Tibial artery (tissue), 4 donors: ENCODE measurements around the gene INSC.

Experiments used
- DNase-seq, 2 donors: peaks; one replicate each; pipeline ENCODE4 v3.0.0-alpha.2; 2019
- H3K27ac ChIP-seq, 2 donors: fragments of 200-600 bp; sonication (generic) in 1 of 2; 1 replicate in 1 of 2; 2 replicates in 1 of 2; pipeline ENCODE4 v1.5.1; 2018 to 2019; ENCODE audit warnings: mild to moderate bottlenecking in 1 of 2
- H3K27me3 ChIP-seq, 2 donors: fragments of 200-600 bp; sonication (generic) in 1 of 2; one replicate each; pipeline versions ENCODE4 v1.5.1 to v1.6.0; 2016 to 2019
- H3K36me3 ChIP-seq, 3 donors: fragments of 200-600 bp; sonication (generic) in 2 of 3; one replicate each; pipeline ENCODE4 v1.5.1; 2016 to 2019; ENCODE audit warnings: mild to moderate bottlenecking in 2 of 3
- H3K4me1 ChIP-seq, 4 donors: fragments of 200-600 bp; sonication (generic) in 2 of 4; 1 replicate in 3 of 4; 2 replicates in 1 of 4; pipeline ENCODE4 v1.5.1; 2016 to 2019
- H3K4me3 ChIP-seq, 2 donors: fragments of 200-600 bp; sonication (generic) in 1 of 2; 1 replicate in 1 of 2; 2 replicates in 1 of 2; pipeline ENCODE4 v1.5.1; 2018 to 2019; ENCODE audit warnings: mild to moderate bottlenecking in 2 of 2
- H3K9me3 ChIP-seq, 3 donors: fragments of 200-600 bp; sonication (generic) in 1 of 3; one replicate each; pipeline ENCODE4 v1.5.1; 2016 to 2019
- intact Hi-C: fragments of 100-400 bp; cut with DNase I; formaldehyde crosslinking; loops from one replicate; pipeline ENCODE4 v1.15.0; 2023; ENCODE audit warnings: low total_unique reads
- TF ChIP-seq, protein P1 (sequence below), 2 experiments: fragments of 200-600 bp in 1 of 2; fragments of 450-650 bp in 1 of 2; IDR thresholded peaks; one replicate each; pipeline ENCODE4 v1.5.1; 2017 to 2019; ENCODE audit warnings: antibody characterized with exemption in 2 of 2, mild to moderate bottlenecking in 1 of 2, moderate library complexity in 1 of 2

The INSC gene

DNA sequence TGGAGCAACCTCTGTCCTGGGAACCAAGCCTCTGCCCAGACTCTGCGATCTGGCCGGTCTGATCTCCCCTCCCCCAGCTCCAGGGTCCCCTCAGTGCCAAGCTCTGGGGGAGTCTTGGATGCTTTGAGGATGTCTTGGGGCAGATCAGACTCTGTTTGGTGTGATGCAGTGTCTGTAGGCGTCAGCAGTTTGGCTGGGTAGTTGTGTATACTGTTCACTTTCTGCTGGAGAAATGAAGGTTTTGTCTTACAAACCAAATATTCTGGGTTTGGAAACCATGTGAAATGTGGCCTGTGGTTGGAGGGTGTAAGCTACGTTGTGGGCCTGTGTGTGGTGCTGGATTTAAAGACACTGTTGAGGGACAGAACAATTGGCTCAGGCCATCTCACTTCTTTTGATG, 4.6 kb downstream of the INSC start:
- Histone ChIP-seq H3K4me1 (peaks cover 0 to 11% (median 9%) of the 10 kb centered on the region in 4 donors), H3K4me3 (no peak overlapping the region), H3K27me3 (peaks cover 0 to 4% of the 10 kb centered on the region in 2 donors), H3K36me3 (no peaks in the 10 kb centered on the region), H3K27ac (no peak overlapping the region), H3K9me3 (no peaks in the 10 kb centered on the region)
- TF ChIP-seq, protein P1, sequence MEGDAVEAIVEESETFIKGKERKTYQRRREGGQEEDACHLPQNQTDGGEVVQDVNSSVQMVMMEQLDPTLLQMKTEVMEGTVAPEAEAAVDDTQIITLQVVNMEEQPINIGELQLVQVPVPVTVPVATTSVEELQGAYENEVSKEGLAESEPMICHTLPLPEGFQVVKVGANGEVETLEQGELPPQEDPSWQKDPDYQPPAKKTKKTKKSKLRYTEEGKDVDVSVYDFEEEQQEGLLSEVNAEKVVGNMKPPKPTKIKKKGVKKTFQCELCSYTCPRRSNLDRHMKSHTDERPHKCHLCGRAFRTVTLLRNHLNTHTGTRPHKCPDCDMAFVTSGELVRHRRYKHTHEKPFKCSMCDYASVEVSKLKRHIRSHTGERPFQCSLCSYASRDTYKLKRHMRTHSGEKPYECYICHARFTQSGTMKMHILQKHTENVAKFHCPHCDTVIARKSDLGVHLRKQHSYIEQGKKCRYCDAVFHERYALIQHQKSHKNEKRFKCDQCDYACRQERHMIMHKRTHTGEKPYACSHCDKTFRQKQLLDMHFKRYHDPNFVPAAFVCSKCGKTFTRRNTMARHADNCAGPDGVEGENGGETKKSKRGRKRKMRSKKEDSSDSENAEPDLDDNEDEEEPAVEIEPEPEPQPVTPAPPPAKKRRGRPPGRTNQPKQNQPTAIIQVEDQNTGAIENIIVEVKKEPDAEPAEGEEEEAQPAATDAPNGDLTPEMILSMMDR (IDR thresholded peaks at IDR 0.05) = no peak
- DNase-seq = no peak
- intact Hi-C loops = loop anchor here (10.0 kb wide), 1 partner anchor 1495 kb away; no protein-coding TSS in a partner anchor

DNA sequence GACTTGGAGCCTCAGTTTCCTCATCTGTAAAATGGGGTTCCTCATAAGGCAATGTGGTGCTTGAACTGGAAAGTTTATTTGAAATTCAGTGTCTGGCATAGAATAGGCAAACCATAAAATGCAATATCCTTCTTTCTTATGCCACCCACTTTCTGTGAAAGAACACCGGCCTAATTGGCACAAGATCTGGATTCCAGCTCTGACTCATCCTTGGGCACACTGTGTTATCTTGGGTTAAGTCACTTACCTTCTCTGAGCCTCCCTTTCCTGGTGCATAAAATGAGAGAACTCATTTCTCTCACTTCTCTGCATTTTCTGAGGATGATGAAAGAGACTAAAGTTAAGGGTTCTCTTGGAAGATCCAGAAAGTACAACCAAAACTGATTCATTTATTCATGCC, 5.1 kb downstream of the INSC start:
- intact Hi-C loops = loop anchor here (10.0 kb wide), 1 partner anchor 1495 kb away; no protein-coding TSS in a partner anchor
- Histone ChIP-seq H3K36me3 (no peaks in the 10 kb centered on the region), H3K27me3 (peaks cover 0 to 4% of the 10 kb centered on the region in 2 donors), H3K4me1 (peaks cover 0 to 6% (median 4%) of the 10 kb centered on the region in 4 donors), H3K27ac (no peak overlapping the region), H3K9me3 (no peaks in the 10 kb centered on the region), H3K4me3 (no peak overlapping the region)
- no peak for DNase-seq
- TF ChIP-seq, protein P1 (IDR thresholded peaks at IDR 0.05) = no peak

DNA sequence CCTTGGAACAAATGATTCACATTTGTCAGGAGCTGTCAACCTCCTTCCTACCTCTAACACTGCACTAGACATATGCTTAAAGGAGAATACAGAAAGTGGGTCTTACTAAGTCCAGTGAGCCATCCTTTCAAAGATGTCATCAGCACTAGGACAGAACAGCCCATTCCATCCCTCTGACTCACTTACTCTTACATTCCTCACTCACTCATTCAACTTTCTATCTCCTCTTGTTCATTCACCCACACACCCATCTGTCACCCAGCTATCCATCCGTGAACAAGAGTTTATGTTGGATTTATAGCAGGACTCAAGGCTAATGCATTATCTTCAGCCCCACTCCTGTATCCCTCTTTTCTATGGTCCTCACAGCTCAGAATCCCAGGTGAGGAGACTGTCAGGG, 9.1 kb downstream of the INSC start:
- Histone ChIP-seq H3K4me3 (no peak overlapping the region), H3K4me1 (peaks cover 0 to 4% (median 0%) of the 10 kb centered on the region in 4 donors), H3K27me3 (no peaks in the 10 kb centered on the region), H3K9me3 (no peaks in the 10 kb centered on the region), H3K27ac (no peak overlapping the region), H3K36me3 (no peaks in the 10 kb centered on the region)
- DNase-seq = no peak
- TF ChIP-seq, protein P1 (IDR thresholded peaks at IDR 0.05) = no peak
- intact Hi-C loops = no loop called here

DNA sequence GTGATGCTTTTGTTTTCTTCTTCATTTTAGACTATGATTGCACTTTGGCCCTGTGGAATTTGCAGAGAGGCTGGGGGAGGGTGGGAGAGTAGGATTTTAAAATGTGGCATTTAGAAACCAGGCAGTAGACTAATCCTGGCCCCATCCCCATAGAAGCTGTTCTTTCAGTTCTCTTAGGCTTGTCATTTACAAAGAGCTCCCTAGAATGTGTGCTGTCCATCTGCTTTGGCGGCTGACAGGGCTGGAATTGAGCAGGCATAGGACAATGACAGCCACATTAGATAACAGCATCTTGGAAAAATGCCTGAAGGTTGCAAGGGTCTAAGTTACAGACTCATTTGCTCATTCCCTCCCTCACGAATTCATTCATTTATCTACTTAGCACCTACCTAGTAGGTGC, 9.8 kb downstream of the INSC start:
- TF ChIP-seq, protein P1 (IDR thresholded peaks at IDR 0.05) = no peak
- H3K4me1 ChIP-seq = peaks cover 0 to 4% (median 0%) of the 10 kb centered on the region in 4 donors
- intact Hi-C loops = no loop called here
- no peak for DNase-seq
- H3K4me3 ChIP-seq = no peak overlapping the region
- no peaks in the 10 kb centered on the region for H3K9me3 ChIP-seq
- no peaks in the 10 kb centered on the region for H3K27me3 ChIP-seq
- no peaks in the 10 kb centered on the region for H3K36me3 ChIP-seq
- no peak overlapping the region for H3K27ac ChIP-seq

DNA sequence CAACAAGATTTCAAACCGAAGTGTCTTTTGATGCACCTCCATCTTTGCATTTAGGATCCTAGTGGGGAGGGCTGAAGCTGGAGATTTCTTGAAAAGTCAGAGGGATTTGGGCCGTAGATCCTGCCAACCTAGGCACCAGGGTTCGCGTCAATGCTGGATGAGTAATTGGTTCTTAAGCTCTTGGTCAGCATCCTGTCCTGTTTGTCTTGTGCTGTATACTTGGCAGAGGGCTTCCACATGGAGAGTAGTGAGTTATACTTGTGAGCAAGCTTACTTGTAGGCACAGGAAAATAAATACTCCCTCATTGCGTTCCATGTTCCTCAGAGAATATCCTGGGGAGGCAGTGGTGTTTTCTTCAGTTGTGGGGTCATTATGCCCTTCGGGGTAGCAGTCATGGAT, 12.6 kb downstream of the INSC start:
- TF ChIP-seq, protein P1 (IDR thresholded peaks at IDR 0.05) = no peak
- Histone ChIP-seq H3K9me3 (no peaks in the 10 kb centered on the region), H3K36me3 (no peaks in the 10 kb centered on the region)

DNA sequence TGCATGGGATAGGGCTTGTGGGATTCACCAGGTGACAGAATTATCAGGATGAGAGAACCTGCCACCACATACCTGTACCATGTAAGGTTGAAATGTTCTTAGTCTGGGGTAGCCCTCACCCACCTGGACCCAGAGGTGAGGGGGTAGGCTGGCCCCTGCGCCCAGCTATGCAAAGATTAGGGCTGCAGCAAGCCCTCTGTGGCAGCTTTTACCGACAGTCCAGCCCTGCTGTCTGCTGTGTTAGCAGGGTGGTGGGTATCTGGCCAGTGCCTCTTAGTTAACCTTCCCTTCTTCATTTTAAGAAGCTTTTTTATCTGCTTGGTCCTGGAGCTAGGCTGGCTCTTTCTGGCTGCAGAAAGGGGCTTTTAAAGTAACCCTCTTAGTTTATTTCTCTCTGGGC, 13.9 kb downstream of the INSC start:
- Histone ChIP-seq H3K4me1 (peaks cover 0 to 4% (median 0%) of the 10 kb centered on the region in 4 donors), H3K27ac (no peak overlapping the region), H3K9me3 (no peaks in the 10 kb centered on the region), H3K4me3 (no peak overlapping the region), H3K27me3 (no peaks in the 10 kb centered on the region), H3K36me3 (no peaks in the 10 kb centered on the region)
- TF ChIP-seq, protein P1 (IDR thresholded peaks at IDR 0.05) = no peak
- intact Hi-C loops = no loop called here
- no peak for DNase-seq

More for the DNA sequence above, 12.6 kb downstream of the INSC start:
- DNase-seq = no peak
- intact Hi-C loops = no loop called here
- no peak overlapping the region for H3K4me3 ChIP-seq
- peaks cover 0 to 4% (median 0%) of the 10 kb centered on the region in 4 donors for H3K4me1 ChIP-seq
- no peak overlapping the region for H3K27ac ChIP-seq
- no peaks in the 10 kb centered on the region for H3K27me3 ChIP-seq
